Right lobe of liver (tissue), 4 donors: Measurements from ENCODE around the gene ABL1.

Experiments
- POLR2A ChIP-seq: fragments of 450-650 bp; IDR thresholded peaks from one replicate; pipeline ENCODE4 v1.6.1; 2017; ENCODE audit warnings: antibody characterized with exemption, mild to moderate bottlenecking
- TF ChIP-seq, protein P1 (sequence below), 4 donors: fragments of 200-600 bp in 3 of 4; fragments of 450-650 bp in 1 of 4; IDR thresholded peaks; one replicate each; pipeline versions ENCODE4 v1.5.1 to v1.8.0; 2016 to 2022; ENCODE audit warnings: antibody characterized with exemption in 4 of 4, mild to moderate bottlenecking in 2 of 4
- donor health status: DM: no; HTN: no; CAD: no.
- donor health status: DM: no; HTN: no; CAD: no.
- donor health status: DM: no; HTN: yes; CAD: no.

GRCh38 chr9:130860458-130861316 lies 25.6 kb downstream of the ABL1 start:
- TF ChIP-seq POLR2A: no peak
- TF ChIP-seq, protein P1, sequence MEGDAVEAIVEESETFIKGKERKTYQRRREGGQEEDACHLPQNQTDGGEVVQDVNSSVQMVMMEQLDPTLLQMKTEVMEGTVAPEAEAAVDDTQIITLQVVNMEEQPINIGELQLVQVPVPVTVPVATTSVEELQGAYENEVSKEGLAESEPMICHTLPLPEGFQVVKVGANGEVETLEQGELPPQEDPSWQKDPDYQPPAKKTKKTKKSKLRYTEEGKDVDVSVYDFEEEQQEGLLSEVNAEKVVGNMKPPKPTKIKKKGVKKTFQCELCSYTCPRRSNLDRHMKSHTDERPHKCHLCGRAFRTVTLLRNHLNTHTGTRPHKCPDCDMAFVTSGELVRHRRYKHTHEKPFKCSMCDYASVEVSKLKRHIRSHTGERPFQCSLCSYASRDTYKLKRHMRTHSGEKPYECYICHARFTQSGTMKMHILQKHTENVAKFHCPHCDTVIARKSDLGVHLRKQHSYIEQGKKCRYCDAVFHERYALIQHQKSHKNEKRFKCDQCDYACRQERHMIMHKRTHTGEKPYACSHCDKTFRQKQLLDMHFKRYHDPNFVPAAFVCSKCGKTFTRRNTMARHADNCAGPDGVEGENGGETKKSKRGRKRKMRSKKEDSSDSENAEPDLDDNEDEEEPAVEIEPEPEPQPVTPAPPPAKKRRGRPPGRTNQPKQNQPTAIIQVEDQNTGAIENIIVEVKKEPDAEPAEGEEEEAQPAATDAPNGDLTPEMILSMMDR (IDR thresholded peaks at IDR 0.05): peak in 2 of 4 donors; percentile 12 to 19
